ENCODE results near the gene UBAC2.
"Not testable (repeated sequence)": the region's sequence is repeated elsewhere in the genome, so short reads cannot be mapped to it uniquely, and the experiment has no call there.

The UBAC2 gene

DNA sequence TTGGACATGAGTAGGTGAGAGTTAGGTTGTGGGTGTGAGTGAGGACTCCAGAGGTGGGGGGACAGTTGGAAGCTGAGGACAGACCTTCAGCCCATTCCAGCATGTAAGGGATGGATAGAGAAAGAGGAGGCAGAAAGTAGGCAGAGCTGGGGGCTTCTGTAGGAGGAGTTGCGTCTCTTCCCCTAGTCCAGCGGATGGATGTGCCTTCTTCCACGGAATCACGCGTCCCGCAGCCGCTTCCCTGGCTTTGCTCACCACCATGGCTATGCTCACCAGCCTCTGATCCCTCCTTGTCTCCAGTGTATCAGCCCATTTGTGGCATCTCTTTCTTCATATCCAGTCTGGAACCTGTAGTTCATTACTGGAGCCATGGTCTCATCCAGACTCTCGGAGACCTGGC lies 5.6 kb downstream of the UBAC2 start:
- no peak for DNase-seq (ENCODE audit: low spot score)
- Histone ChIP-seq H3K27ac (ENCODE audit: poor library complexity, severe bottlenecking) (no peak overlapping the region), H3K9me3 (ENCODE audit: severe bottlenecking) (no peaks in the 10 kb centered on the region), H3K36me3 (ENCODE audit: low read depth) (peaks cover 12% of the 10 kb centered on the region), H3K4me3 (ENCODE audit: severe bottlenecking) (no peak overlapping the region), H3K27me3 (ENCODE audit: insufficient read depth, poor library complexity, severe bottlenecking) (no peaks in the 10 kb centered on the region), H3K4me1 (ENCODE audit: insufficient read depth, poor library complexity, severe bottlenecking) (peaks cover 5% of the 10 kb centered on the region)
- TF ChIP-seq, protein P1, sequence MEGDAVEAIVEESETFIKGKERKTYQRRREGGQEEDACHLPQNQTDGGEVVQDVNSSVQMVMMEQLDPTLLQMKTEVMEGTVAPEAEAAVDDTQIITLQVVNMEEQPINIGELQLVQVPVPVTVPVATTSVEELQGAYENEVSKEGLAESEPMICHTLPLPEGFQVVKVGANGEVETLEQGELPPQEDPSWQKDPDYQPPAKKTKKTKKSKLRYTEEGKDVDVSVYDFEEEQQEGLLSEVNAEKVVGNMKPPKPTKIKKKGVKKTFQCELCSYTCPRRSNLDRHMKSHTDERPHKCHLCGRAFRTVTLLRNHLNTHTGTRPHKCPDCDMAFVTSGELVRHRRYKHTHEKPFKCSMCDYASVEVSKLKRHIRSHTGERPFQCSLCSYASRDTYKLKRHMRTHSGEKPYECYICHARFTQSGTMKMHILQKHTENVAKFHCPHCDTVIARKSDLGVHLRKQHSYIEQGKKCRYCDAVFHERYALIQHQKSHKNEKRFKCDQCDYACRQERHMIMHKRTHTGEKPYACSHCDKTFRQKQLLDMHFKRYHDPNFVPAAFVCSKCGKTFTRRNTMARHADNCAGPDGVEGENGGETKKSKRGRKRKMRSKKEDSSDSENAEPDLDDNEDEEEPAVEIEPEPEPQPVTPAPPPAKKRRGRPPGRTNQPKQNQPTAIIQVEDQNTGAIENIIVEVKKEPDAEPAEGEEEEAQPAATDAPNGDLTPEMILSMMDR (IDR thresholded peaks at IDR 0.05; ENCODE audit: poor library complexity, severe bottlenecking), result no peak
- no peak for ATAC-seq (ENCODE audit: low read depth)

DNA sequence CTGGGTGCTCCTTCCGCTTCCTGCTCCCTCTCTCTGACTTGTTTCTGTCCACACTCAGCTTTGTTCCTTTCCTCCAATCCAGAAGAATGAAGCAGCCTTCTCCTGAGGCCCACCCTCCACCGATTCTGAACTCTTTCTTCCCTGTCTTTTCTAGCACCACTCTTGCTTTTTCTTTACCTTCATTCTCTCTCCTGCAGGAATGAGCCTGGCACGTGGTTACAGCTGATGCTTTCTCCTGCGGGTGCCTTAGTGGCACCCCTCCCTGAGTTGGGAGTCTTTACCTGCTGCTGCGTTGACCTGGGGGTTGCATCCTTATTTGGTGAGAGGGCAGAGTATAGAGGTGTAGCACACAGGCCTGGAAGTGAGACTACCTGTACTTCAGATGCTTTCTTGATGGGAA lies 6.2 kb downstream of the UBAC2 start:
- ATAC-seq (ENCODE audit: low read depth), result no peak
- no peak overlapping the region for H3K4me3 ChIP-seq (ENCODE audit: severe bottlenecking)

GRCh38 chr13:99207511-99207910 lies 6.9 kb downstream of the UBAC2 start:
- H3K27ac ChIP-seq (ENCODE audit: poor library complexity, severe bottlenecking), result no peak overlapping the region
- H3K27me3 ChIP-seq (ENCODE audit: insufficient read depth, poor library complexity, severe bottlenecking), result no peaks in the 10 kb centered on the region
- TF ChIP-seq, protein P1 (IDR thresholded peaks at IDR 0.05; ENCODE audit: poor library complexity, severe bottlenecking), result no peak
- ATAC-seq (ENCODE audit: low read depth), result no peak
- H3K36me3 ChIP-seq (ENCODE audit: low read depth), result peaks cover 15% of the 10 kb centered on the region
- no peak overlapping the region for H3K4me3 ChIP-seq (ENCODE audit: severe bottlenecking)
- peaks cover 4% of the 10 kb centered on the region for H3K4me1 ChIP-seq (ENCODE audit: insufficient read depth, poor library complexity, severe bottlenecking)
- no peaks in the 10 kb centered on the region for H3K9me3 ChIP-seq (ENCODE audit: severe bottlenecking)
- DNase-seq (ENCODE audit: low spot score), result no peak

More for the DNA sequence above, 6.2 kb downstream of the UBAC2 start:
- H3K9me3 ChIP-seq (ENCODE audit: severe bottlenecking), result no peaks in the 10 kb centered on the region
- TF ChIP-seq, protein P1 (IDR thresholded peaks at IDR 0.05; ENCODE audit: poor library complexity, severe bottlenecking), result no peak
- H3K4me1 ChIP-seq (ENCODE audit: insufficient read depth, poor library complexity, severe bottlenecking), result peaks cover 5% of the 10 kb centered on the region
- peaks cover 12% of the 10 kb centered on the region for H3K36me3 ChIP-seq (ENCODE audit: low read depth)
- H3K27ac ChIP-seq (ENCODE audit: poor library complexity, severe bottlenecking), result no peak overlapping the region
- no peaks in the 10 kb centered on the region for H3K27me3 ChIP-seq (ENCODE audit: insufficient read depth, poor library complexity, severe bottlenecking)
- no peak for DNase-seq (ENCODE audit: low spot score)

- no peaks in the 10 kb centered on the region for H3K27me3 ChIP-seq (ENCODE audit: insufficient read depth, poor library complexity, severe bottlenecking)
- H3K9me3 ChIP-seq (ENCODE audit: severe bottlenecking), result no peaks in the 10 kb centered on the region
- no peak overlapping the region for H3K4me3 ChIP-seq (ENCODE audit: severe bottlenecking)
- H3K27ac ChIP-seq (ENCODE audit: poor library complexity, severe bottlenecking), result no peak overlapping the region
- H3K36me3 ChIP-seq (ENCODE audit: low read depth), result peaks cover 19% of the 10 kb centered on the region
- peaks cover 4% of the 10 kb centered on the region for H3K4me1 ChIP-seq (ENCODE audit: insufficient read depth, poor library complexity, severe bottlenecking)
- ATAC-seq (ENCODE audit: low read depth), result no peak
- TF ChIP-seq, protein P1 (IDR thresholded peaks at IDR 0.05; ENCODE audit: poor library complexity, severe bottlenecking), result no peak
- DNase-seq (ENCODE audit: low spot score), result no peak
These were observed 7.5 kb downstream of the UBAC2 start for GRCh38 chr13:99208185-99208584.

GRCh38 chr13:99208845-99209527 lies 8.3 kb downstream of the UBAC2 start:
- Histone ChIP-seq H3K27me3 (ENCODE audit: insufficient read depth, poor library complexity, severe bottlenecking) (no peaks in the 10 kb centered on the region), H3K4me1 (ENCODE audit: insufficient read depth, poor library complexity, severe bottlenecking) (peaks cover 4% of the 10 kb centered on the region), H3K4me3 (ENCODE audit: severe bottlenecking) (no peak overlapping the region), H3K36me3 (ENCODE audit: low read depth) (peaks cover 16% of the 10 kb centered on the region; the same call in 1 of the 2 replicates), H3K9me3 (ENCODE audit: severe bottlenecking) (no peaks in the 10 kb centered on the region), H3K27ac (ENCODE audit: poor library complexity, severe bottlenecking) (no peak overlapping the region)
- TF ChIP-seq, protein P1 (IDR thresholded peaks at IDR 0.05; ENCODE audit: poor library complexity, severe bottlenecking), result no peak
- DNase-seq (ENCODE audit: low spot score) (no peak), ATAC-seq (ENCODE audit: low read depth) (no peak)

DNA sequence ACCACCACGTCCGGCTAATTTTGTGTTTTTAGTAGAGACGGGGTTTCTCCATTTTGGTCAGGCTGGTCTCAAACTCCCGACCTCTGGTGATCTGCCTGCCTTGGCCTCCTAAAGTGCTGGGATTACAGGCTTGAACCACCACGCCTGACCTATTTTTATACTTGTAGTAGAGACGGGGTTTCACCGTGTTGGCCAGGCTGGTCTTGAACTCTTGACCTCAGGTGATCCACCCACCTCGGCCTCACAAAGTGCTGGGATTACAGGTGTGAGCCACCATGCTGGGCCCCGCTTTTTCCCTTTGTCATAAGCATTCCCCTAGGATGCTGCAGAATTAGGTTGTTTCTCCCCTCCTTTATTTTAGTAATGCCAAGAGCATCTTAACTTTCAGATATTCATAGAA lies 10.0 kb downstream of the UBAC2 start:
- ATAC-seq (ENCODE audit: low read depth); H3K4me3 ChIP-seq (ENCODE audit: severe bottlenecking); DNase-seq (ENCODE audit: low spot score); H3K27me3 ChIP-seq (ENCODE audit: insufficient read depth, poor library complexity, severe bottlenecking); H3K4me1 ChIP-seq (ENCODE audit: insufficient read depth, poor library complexity, severe bottlenecking); H3K9me3 ChIP-seq (ENCODE audit: severe bottlenecking); H3K27ac ChIP-seq (ENCODE audit: poor library complexity, severe bottlenecking): not testable (repeated sequence)
- H3K36me3 ChIP-seq (ENCODE audit: low read depth), result peaks cover 16% of the 10 kb centered on the region; the same call in 1 of the 2 replicates
